Measurements from ENCODE around the gene INPP4A.

INPP4A gene

GRCh38 chr2:98467082-98467536, 22.5 kb downstream of the INPP4A start:
- no peak overlapping the region for H3K4me3 ChIP-seq (ENCODE audit: low read depth in 1 of 5, low read length in 5 of 5)
- no peak overlapping the region for H3K9ac ChIP-seq (ENCODE audit: low read length in 5 of 5)
- no peaks in the 10 kb centered on the region for H3K36me3 ChIP-seq (ENCODE audit: control insufficient read depth in 5 of 5, insufficient read depth in 5 of 5, low read length in 5 of 5)
- H3K27ac ChIP-seq (ENCODE audit: low read depth, low read length), result no peak overlapping the region
- H3K9me3 ChIP-seq (ENCODE audit: control insufficient read depth in 5 of 5, low read length in 5 of 5), result no peaks in the 10 kb centered on the region
- no peaks in the 10 kb centered on the region for H3K27me3 ChIP-seq (ENCODE audit: control insufficient read depth in 5 of 5, insufficient read depth in 4 of 5, low read length in 5 of 5)
- peaks cover 0 to 48% (median 15%) of the 10 kb centered on the region in 5 donors for H3K4me1 ChIP-seq (ENCODE audit: control insufficient read depth in 5 of 5, insufficient read depth in 5 of 5, low read length in 5 of 5)

GRCh38 chr2:98467652-98468051, 23.0 kb downstream of the INPP4A start:
- no peaks in the 10 kb centered on the region for H3K36me3 ChIP-seq (ENCODE audit: control insufficient read depth in 5 of 5, insufficient read depth in 5 of 5, low read length in 5 of 5)
- H3K9me3 ChIP-seq (ENCODE audit: control insufficient read depth in 5 of 5, low read length in 5 of 5), result no peaks in the 10 kb centered on the region
- no peak overlapping the region for H3K27ac ChIP-seq (ENCODE audit: low read depth, low read length)
- H3K27me3 ChIP-seq (ENCODE audit: control insufficient read depth in 5 of 5, insufficient read depth in 4 of 5, low read length in 5 of 5), result no peaks in the 10 kb centered on the region
- H3K4me3 ChIP-seq (ENCODE audit: low read depth in 1 of 5, low read length in 5 of 5), result no peak overlapping the region
- H3K9ac ChIP-seq (ENCODE audit: low read length in 5 of 5), result no peak overlapping the region
- H3K4me1 ChIP-seq (ENCODE audit: control insufficient read depth in 5 of 5, insufficient read depth in 5 of 5, low read length in 5 of 5), result peaks cover 0 to 53% (median 17%) of the 10 kb centered on the region in 5 donors

- no peak overlapping the region for H3K27ac ChIP-seq (ENCODE audit: low read depth, low read length)
- H3K36me3 ChIP-seq (ENCODE audit: control insufficient read depth in 5 of 5, insufficient read depth in 5 of 5, low read length in 5 of 5), result no peaks in the 10 kb centered on the region
- H3K4me1 ChIP-seq (ENCODE audit: control insufficient read depth in 5 of 5, insufficient read depth in 5 of 5, low read length in 5 of 5), result peaks cover 0 to 53% (median 13%) of the 10 kb centered on the region in 5 donors
Observed at GRCh38 chr2:98468621-98469236, 24.1 kb downstream of the INPP4A start.

GRCh38 chr2:98469862-98470544, 25.3 kb downstream of the INPP4A start:
- Histone ChIP-seq H3K9me3 (ENCODE audit: control insufficient read depth in 5 of 5, low read length in 5 of 5) (no peaks in the 10 kb centered on the region), H3K27me3 (ENCODE audit: control insufficient read depth in 5 of 5, insufficient read depth in 4 of 5, low read length in 5 of 5) (no peaks in the 10 kb centered on the region), H3K9ac (ENCODE audit: low read length in 5 of 5) (no peak overlapping the region), H3K27ac (ENCODE audit: low read depth, low read length) (no peak overlapping the region), H3K36me3 (ENCODE audit: control insufficient read depth in 5 of 5, insufficient read depth in 5 of 5, low read length in 5 of 5) (no peaks in the 10 kb centered on the region), H3K4me3 (ENCODE audit: low read depth in 1 of 5, low read length in 5 of 5) (no peak overlapping the region), H3K4me1 (ENCODE audit: control insufficient read depth in 5 of 5, insufficient read depth in 5 of 5, low read length in 5 of 5) (peaks cover 0 to 45% (median 12%) of the 10 kb centered on the region in 5 donors)

More at GRCh38 chr2:98468621-98469236, 24.1 kb downstream of the INPP4A start:
- H3K9ac ChIP-seq (ENCODE audit: low read length in 5 of 5), result no peak overlapping the region
- no peak overlapping the region for H3K4me3 ChIP-seq (ENCODE audit: low read depth in 1 of 5, low read length in 5 of 5)
- no peaks in the 10 kb centered on the region for H3K27me3 ChIP-seq (ENCODE audit: control insufficient read depth in 5 of 5, insufficient read depth in 4 of 5, low read length in 5 of 5)
- H3K9me3 ChIP-seq (ENCODE audit: control insufficient read depth in 5 of 5, low read length in 5 of 5), result no peaks in the 10 kb centered on the region

GRCh38 chr2:98470851-98471255, 26.2 kb downstream of the INPP4A start:
- Histone ChIP-seq H3K9me3 (ENCODE audit: control insufficient read depth in 5 of 5, low read length in 5 of 5) (no peaks in the 10 kb centered on the region), H3K27ac (ENCODE audit: low read depth, low read length) (no peak overlapping the region), H3K4me3 (ENCODE audit: low read depth in 1 of 5, low read length in 5 of 5) (no peak overlapping the region), H3K4me1 (ENCODE audit: control insufficient read depth in 5 of 5, insufficient read depth in 5 of 5, low read length in 5 of 5) (peaks cover 0 to 36% (median 4%) of the 10 kb centered on the region in 5 donors), H3K27me3 (ENCODE audit: control insufficient read depth in 5 of 5, insufficient read depth in 4 of 5, low read length in 5 of 5) (no peaks in the 10 kb centered on the region), H3K9ac (ENCODE audit: low read length in 5 of 5) (no peak overlapping the region), H3K36me3 (ENCODE audit: control insufficient read depth in 5 of 5, insufficient read depth in 5 of 5, low read length in 5 of 5) (no peaks in the 10 kb centered on the region)

GRCh38 chr2:98471402-98472131, 26.9 kb downstream of the INPP4A start:
- no peaks in the 10 kb centered on the region for H3K27me3 ChIP-seq (ENCODE audit: control insufficient read depth in 5 of 5, insufficient read depth in 4 of 5, low read length in 5 of 5)
- no peak overlapping the region for H3K27ac ChIP-seq (ENCODE audit: low read depth, low read length)
- no peak overlapping the region for H3K4me3 ChIP-seq (ENCODE audit: low read depth in 1 of 5, low read length in 5 of 5)
- no peak overlapping the region for H3K9ac ChIP-seq (ENCODE audit: low read length in 5 of 5)
- H3K36me3 ChIP-seq (ENCODE audit: control insufficient read depth in 5 of 5, insufficient read depth in 5 of 5, low read length in 5 of 5), result no peaks in the 10 kb centered on the region
- no peaks in the 10 kb centered on the region for H3K9me3 ChIP-seq (ENCODE audit: control insufficient read depth in 5 of 5, low read length in 5 of 5)
- peaks cover 0 to 30% (median 4%) of the 10 kb centered on the region in 5 donors for H3K4me1 ChIP-seq (ENCODE audit: control insufficient read depth in 5 of 5, insufficient read depth in 5 of 5, low read length in 5 of 5)

GRCh38 chr2:98472132-98472650, 27.5 kb downstream of the INPP4A start:
- H3K4me3 ChIP-seq (ENCODE audit: low read depth in 1 of 5, low read length in 5 of 5), result no peak overlapping the region
- H3K36me3 ChIP-seq (ENCODE audit: control insufficient read depth in 5 of 5, insufficient read depth in 5 of 5, low read length in 5 of 5), result no peaks in the 10 kb centered on the region
- no peak overlapping the region for H3K27ac ChIP-seq (ENCODE audit: low read depth, low read length)
- H3K4me1 ChIP-seq (ENCODE audit: control insufficient read depth in 5 of 5, insufficient read depth in 5 of 5, low read length in 5 of 5), result peaks cover 0 to 26% (median 4%) of the 10 kb centered on the region in 5 donors
- H3K9me3 ChIP-seq (ENCODE audit: control insufficient read depth in 5 of 5, low read length in 5 of 5), result no peaks in the 10 kb centered on the region
- H3K27me3 ChIP-seq (ENCODE audit: control insufficient read depth in 5 of 5, insufficient read depth in 4 of 5, low read length in 5 of 5), result no peaks in the 10 kb centered on the region
- no peak overlapping the region for H3K9ac ChIP-seq (ENCODE audit: low read length in 5 of 5)

- no peaks in the 10 kb centered on the region for H3K27me3 ChIP-seq (ENCODE audit: control insufficient read depth in 5 of 5, insufficient read depth in 4 of 5, low read length in 5 of 5)
- H3K4me3 ChIP-seq (ENCODE audit: low read depth in 1 of 5, low read length in 5 of 5), result no peak overlapping the region
- peaks cover 0 to 31% (median 4%) of the 10 kb centered on the region in 5 donors for H3K4me1 ChIP-seq (ENCODE audit: control insufficient read depth in 5 of 5, insufficient read depth in 5 of 5, low read length in 5 of 5)
- no peaks in the 10 kb centered on the region for H3K9me3 ChIP-seq (ENCODE audit: control insufficient read depth in 5 of 5, low read length in 5 of 5)
- no peaks in the 10 kb centered on the region for H3K36me3 ChIP-seq (ENCODE audit: control insufficient read depth in 5 of 5, insufficient read depth in 5 of 5, low read length in 5 of 5)
- no peak overlapping the region for H3K27ac ChIP-seq (ENCODE audit: low read depth, low read length)
- H3K9ac ChIP-seq (ENCODE audit: low read length in 5 of 5), result no peak overlapping the region
Observed at GRCh38 chr2:98472961-98473746, 28.5 kb downstream of the INPP4A start.

GRCh38 chr2:98473995-98474780, 29.5 kb downstream of the INPP4A start:
- Histone ChIP-seq H3K9me3 (ENCODE audit: control insufficient read depth in 5 of 5, low read length in 5 of 5) (no peaks in the 10 kb centered on the region), H3K4me1 (ENCODE audit: control insufficient read depth in 5 of 5, insufficient read depth in 5 of 5, low read length in 5 of 5) (peaks cover 0 to 42% (median 14%) of the 10 kb centered on the region in 5 donors), H3K36me3 (ENCODE audit: control insufficient read depth in 5 of 5, insufficient read depth in 5 of 5, low read length in 5 of 5) (no peaks in the 10 kb centered on the region), H3K27ac (ENCODE audit: low read depth, low read length) (no peak overlapping the region), H3K27me3 (ENCODE audit: control insufficient read depth in 5 of 5, insufficient read depth in 4 of 5, low read length in 5 of 5) (no peaks in the 10 kb centered on the region), H3K9ac (ENCODE audit: low read length in 5 of 5) (no peak overlapping the region), H3K4me3 (ENCODE audit: low read depth in 1 of 5, low read length in 5 of 5) (no peak overlapping the region)
